VCaP (cell line): ENCODE measurements around the gene CACNA2D2.

Experiments
- H3K27ac ChIP-seq: fragments of 450-650 bp; 2 replicates; pipeline ENCODE4 v1.5.1; 2017
- TF ChIP-seq, protein P1 (sequence below): fragments of 450-650 bp; conservative IDR thresholded peaks from 2 replicates; pipeline ENCODE4 v1.5.1; 2017; ENCODE audit warnings: mild to moderate bottlenecking, moderate library complexity

The CACNA2D2 gene

DNA sequence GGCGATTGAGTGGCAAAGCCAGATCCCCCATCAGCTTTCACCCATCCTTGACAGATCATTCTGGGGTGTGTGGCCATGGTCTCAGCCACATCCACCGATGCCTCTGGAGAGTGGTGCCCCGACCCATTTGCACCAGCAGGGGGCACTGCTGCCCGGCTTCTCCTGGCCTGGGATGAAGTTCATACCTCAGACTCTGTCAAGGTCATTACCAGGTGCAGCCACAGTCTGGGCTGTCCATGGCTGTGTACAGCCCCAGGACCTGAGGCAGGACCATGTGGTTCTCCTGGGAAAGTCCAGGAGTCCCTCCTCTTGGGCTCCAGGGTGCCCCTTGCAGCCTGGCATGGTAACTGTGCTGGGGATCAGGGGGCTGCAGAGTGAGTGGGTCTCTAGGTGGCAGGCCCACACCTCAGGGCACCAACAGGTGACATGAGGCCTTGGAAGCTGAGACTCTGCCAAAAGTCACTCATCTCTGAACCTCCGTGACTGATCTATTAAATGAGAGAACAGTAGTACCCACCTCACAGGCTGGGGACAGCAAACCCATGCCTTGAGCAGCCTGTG lies 67.2 kb downstream of the CACNA2D2 start:
- H3K27ac ChIP-seq = no peak overlapping the region

DNA sequence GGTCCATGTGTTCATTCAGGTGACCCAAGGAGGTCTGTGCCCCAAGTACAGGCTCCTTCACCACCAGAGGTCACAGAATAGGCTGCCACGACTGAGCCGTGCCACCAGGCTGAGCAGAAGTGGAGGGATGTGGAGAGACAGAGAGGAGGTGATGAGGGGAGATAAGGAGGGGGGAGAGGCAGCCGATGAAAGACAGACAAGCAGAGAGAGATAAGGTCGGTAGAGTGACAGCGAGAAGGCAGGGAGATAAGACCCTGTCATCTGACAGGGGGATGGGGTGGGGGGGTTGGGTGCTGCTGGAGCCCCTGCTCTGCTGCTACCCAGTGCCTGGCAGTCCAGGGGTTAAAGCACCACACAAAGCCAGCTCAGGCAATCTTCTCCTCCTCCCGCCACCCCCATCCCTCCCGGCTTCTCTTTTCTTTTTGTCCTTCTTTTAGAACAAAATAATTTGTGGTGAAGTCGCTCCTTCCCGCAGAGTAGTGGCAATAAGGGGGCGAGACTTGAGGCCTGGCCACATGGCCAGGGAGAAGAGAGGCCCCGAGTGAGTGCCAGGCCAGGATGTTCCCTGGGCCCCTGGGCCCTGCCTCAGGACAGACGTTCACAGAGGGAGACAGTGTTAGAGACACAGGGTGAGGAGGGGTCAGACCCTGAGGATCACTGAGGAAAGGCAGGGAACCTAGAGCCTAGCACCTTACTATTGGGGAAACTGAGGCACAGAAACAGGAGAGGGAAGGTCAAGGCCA lies 67.9 kb downstream of the CACNA2D2 start:
- TF ChIP-seq, protein P1, sequence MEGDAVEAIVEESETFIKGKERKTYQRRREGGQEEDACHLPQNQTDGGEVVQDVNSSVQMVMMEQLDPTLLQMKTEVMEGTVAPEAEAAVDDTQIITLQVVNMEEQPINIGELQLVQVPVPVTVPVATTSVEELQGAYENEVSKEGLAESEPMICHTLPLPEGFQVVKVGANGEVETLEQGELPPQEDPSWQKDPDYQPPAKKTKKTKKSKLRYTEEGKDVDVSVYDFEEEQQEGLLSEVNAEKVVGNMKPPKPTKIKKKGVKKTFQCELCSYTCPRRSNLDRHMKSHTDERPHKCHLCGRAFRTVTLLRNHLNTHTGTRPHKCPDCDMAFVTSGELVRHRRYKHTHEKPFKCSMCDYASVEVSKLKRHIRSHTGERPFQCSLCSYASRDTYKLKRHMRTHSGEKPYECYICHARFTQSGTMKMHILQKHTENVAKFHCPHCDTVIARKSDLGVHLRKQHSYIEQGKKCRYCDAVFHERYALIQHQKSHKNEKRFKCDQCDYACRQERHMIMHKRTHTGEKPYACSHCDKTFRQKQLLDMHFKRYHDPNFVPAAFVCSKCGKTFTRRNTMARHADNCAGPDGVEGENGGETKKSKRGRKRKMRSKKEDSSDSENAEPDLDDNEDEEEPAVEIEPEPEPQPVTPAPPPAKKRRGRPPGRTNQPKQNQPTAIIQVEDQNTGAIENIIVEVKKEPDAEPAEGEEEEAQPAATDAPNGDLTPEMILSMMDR = no peak
- H3K27ac ChIP-seq = no peak overlapping the region

More for the DNA sequence above, 67.2 kb downstream of the CACNA2D2 start:
- TF ChIP-seq, protein P1 = peak; percentile 95

DNA sequence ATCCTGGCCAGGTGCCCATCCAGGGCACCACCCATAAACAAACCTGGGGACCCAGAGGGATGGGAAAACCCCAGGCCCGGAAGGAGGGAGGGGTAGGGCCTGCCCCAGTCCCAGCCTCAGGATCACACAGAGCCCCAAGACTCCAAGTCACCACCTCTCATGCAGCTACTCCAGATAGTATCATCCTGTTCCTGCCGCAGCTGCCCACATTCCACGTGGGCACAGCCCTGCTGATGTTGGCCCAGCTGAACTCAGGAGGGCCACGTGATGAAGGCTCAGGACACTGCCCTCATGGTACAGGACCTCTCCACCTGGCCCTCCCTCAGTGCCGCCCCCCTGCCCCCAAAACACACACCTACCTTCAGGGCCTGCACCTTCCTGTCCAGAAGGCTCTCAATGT lies 69.5 kb downstream of the CACNA2D2 start:
- no peak overlapping the region for H3K27ac ChIP-seq
- TF ChIP-seq, protein P1 = no peak

DNA sequence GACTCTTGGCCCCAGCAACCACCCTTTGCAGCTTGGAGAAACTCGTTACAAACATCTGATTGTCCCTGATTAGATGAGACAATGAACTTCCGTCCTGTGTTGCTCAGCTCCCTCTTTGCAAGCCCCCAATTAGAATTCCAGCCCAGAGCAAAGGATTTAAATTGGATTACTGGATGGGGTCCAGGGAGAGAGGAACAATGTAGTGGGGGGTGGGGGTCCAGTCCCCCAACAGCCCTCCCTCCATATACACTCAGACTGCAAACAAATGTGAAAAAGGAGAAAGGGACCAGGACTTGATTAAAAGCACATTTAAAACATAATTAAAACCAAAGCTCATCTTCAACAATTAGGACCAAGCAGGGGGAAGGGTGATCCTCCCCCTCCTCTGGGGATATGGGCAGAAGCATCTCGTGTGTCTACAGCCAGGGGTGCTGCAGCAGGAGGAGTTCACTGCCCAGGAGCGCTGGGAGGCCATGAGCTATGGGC lies 72.4 kb downstream of the CACNA2D2 start:
- TF ChIP-seq, protein P1 = no peak
- H3K27ac ChIP-seq = no peak overlapping the region

DNA sequence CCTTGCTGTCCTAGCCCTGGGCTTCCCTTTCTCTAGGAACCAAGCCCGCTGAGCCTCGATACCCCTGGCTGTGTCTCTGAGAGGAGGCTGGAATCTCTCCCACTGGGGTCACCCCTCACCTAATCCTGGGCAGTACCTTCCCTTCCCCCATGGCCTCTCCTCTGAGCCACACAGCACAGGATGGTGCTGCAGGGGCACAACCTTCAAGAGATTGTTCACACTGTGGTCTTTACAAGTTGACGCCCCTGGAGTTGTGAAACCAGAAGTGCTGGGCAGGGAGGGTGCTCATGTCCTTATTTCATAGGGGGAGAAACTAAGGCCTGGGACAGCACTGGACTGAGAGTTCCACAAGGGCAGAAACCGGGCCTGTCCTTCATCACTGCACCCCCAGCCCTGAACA lies 73.2 kb downstream of the CACNA2D2 start:
- TF ChIP-seq, protein P1 = no peak
- no peak overlapping the region for H3K27ac ChIP-seq

DNA sequence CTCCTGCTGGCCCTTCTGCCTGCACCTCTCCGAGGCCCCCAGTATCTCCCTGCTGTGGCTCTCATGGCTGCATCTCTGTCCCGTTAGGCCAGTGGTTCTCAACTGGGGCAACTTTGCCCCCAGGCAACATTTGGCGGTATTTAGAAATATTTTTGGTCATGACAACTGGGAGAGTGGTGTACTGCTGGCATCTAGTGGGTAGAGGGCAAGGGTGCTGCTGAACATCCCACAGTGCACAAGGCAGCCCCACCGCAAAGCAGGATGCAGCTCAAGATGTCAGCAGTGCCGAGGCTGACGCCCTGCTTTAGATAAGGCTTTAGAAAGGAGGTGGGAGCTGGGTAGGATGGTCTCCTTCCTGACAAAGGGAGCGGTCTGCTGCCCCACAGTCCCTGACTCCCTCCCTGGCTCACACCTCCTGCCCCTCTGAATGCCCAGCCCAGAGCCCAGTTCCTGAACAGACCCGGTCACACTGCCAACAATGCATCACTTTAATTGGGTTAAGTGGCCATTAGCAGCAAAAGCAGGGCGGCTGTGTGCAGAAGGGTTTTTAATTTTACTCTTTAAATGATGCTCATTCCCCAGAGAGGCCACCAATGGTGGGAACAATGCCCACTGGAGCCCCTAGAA lies 75.3 kb downstream of the CACNA2D2 start:
- TF ChIP-seq, protein P1 = no peak
- H3K27ac ChIP-seq = no peak overlapping the region

DNA sequence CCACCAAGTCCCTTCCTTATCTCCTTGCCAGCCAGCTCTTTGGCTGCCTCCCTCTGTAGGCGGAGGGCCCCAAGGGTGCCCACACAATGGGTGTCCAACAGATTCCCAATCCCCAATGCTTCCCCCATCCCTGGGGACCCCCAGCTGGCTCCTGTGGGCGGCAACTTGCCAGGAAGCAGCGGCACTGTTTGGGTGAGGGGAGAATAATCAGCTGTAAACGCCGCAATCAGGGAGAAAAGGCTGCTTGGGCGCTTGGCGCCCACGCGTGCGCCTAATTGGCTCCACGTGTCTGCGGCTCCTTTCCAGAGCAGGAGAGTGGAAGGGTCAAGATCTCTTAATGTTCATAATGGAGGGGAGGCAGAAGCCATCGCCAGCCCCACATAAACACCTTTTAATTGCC lies 76.2 kb downstream of the CACNA2D2 start:
- H3K27ac ChIP-seq = no peak overlapping the region
- TF ChIP-seq, protein P1 = no peak
